H9 (cell line): Measurements from ENCODE around the gene PPP1R26. TPM values are rescaled to one million over a fixed set of nuclear protein-coding genes. Genes with fewer than 3 reads are reported as not detected.

Source experiments
- DNase-seq: peaks from one replicate; pipeline ENCODE4 v3.0.0-alpha.2; 2017
- H2AFZ ChIP-seq: one replicate; pipeline ENCODE4 v1.6.1; 2013; ENCODE audit warnings: mild to moderate bottlenecking, low read length, control low read depth, moderate library complexity
- H2AK5ac ChIP-seq: 2 replicates; pipeline ENCODE4 v1.6.1; 2013; ENCODE audit warnings: low read length, control low read depth, mixed read lengths; ENCODE audit not compliant: insufficient read length
- H2BK120ac ChIP-seq: one replicate; pipeline ENCODE4 v1.6.1; 2013; ENCODE audit warnings: low read depth, mild to moderate bottlenecking, low read length, control low read depth, inconsistent platforms; ENCODE audit not compliant: poor library complexity, severe bottlenecking
- H2BK12ac ChIP-seq: 2 replicates; pipeline ENCODE4 v1.6.1; 2013; ENCODE audit warnings: low read length, control low read depth, mixed read lengths, low read depth; ENCODE audit not compliant: insufficient read length
- H2BK15ac ChIP-seq: 2 replicates; pipeline ENCODE4 v1.6.1; 2013; ENCODE audit warnings: low read depth, low read length, control low read depth
- H2BK20ac ChIP-seq: one replicate; pipeline ENCODE4 v1.6.1; 2013; ENCODE audit warnings: low read depth, mild to moderate bottlenecking, low read length, control low read depth, inconsistent platforms; ENCODE audit not compliant: poor library complexity, severe bottlenecking
- H2BK5ac ChIP-seq: 2 replicates; pipeline ENCODE4 v1.6.1; 2013; ENCODE audit warnings: low read length, control low read depth, mixed read lengths; ENCODE audit not compliant: insufficient read length
- H3K14ac ChIP-seq: 2 replicates; pipeline ENCODE4 v1.6.1; 2013; ENCODE audit warnings: low read length, control low read depth; ENCODE audit not compliant: insufficient read depth
- H3K18ac ChIP-seq: 2 replicates; pipeline ENCODE4 v1.6.1; 2013; ENCODE audit warnings: low read depth, mild to moderate bottlenecking, mixed read lengths, low read length, control low read depth; ENCODE audit not compliant: insufficient read length
- H3K23ac ChIP-seq: 2 replicates; pipeline ENCODE4 v1.6.1; 2013; ENCODE audit warnings: low read length, control low read depth, mixed read lengths, low read depth; ENCODE audit not compliant: insufficient read length
- H3K23me2 ChIP-seq: 2 replicates; pipeline ENCODE4 v1.6.1; 2013; ENCODE audit warnings: low read depth, mild to moderate bottlenecking, mixed read lengths, low read length, control low read depth; ENCODE audit not compliant: insufficient read length, poor library complexity, severe bottlenecking
- H3K27ac ChIP-seq: 2 replicates; pipeline ENCODE4 v1.5.1; 2013; ENCODE audit warnings: low read length, control low read depth, mixed read lengths, low read depth; ENCODE audit not compliant: insufficient read length
- H3K27me3 ChIP-seq: 2 replicates; pipeline ENCODE4 v1.6.1; 2013; ENCODE audit warnings: low read length, control low read depth, inconsistent platforms; ENCODE audit not compliant: insufficient read depth
- H3K4ac ChIP-seq: 2 replicates; pipeline ENCODE4 v1.6.1; 2013; ENCODE audit warnings: low read depth, mild to moderate bottlenecking, control low read depth, inconsistent platforms, low read length, moderate library complexity
- H3K4me1 ChIP-seq: 2 replicates; pipeline ENCODE4 v1.6.1; 2013; ENCODE audit warnings: low read length, control low read depth, inconsistent platforms; ENCODE audit not compliant: insufficient read depth
- H3K4me2 ChIP-seq: 2 replicates; pipeline ENCODE4 v1.6.1; 2013; ENCODE audit warnings: low read length, control low read depth, mixed read lengths; ENCODE audit not compliant: insufficient read length, insufficient read depth
- H3K56ac ChIP-seq: 2 replicates; pipeline ENCODE4 v1.6.1; 2013; ENCODE audit warnings: low read depth, mild to moderate bottlenecking, mixed read lengths, low read length, control low read depth; ENCODE audit not compliant: insufficient read length
- H3K79me1 ChIP-seq: 2 replicates; pipeline ENCODE4 v1.6.1; 2013; ENCODE audit warnings: low read depth, mild to moderate bottlenecking, moderate library complexity, low read length, control low read depth, inconsistent platforms; ENCODE audit not compliant: insufficient read depth, poor library complexity, severe bottlenecking
- H3K79me2 ChIP-seq: 2 replicates; pipeline ENCODE4 v1.6.1; 2013; ENCODE audit warnings: low read length, control low read depth, inconsistent platforms; ENCODE audit not compliant: insufficient read depth
- H3K9ac ChIP-seq: 2 replicates; pipeline ENCODE4 v1.6.1; 2013; ENCODE audit warnings: low read length, control low read depth, mixed read lengths; ENCODE audit not compliant: insufficient read length; ENCODE audit errors: extremely low read depth
- H3K9me3 ChIP-seq: one replicate; pipeline ENCODE4 v1.6.1; 2013; ENCODE audit warnings: low read depth, low read length, inconsistent platforms; ENCODE audit not compliant: control insufficient read depth
- H3T11ph ChIP-seq: one replicate; pipeline ENCODE4 v1.6.1; 2013; ENCODE audit warnings: mild to moderate bottlenecking, low read length, control low read depth, inconsistent platforms
- H4K20me1 ChIP-seq: one replicate; pipeline ENCODE4 v1.6.1; 2013; ENCODE audit not compliant: control insufficient read depth, insufficient read length, insufficient read depth
- H4K5ac ChIP-seq: 2 replicates; pipeline ENCODE4 v1.6.1; 2013; ENCODE audit warnings: low read depth, mild to moderate bottlenecking, mixed read lengths, low read length, control low read depth; ENCODE audit not compliant: insufficient read length
- H4K8ac ChIP-seq: replicated peaks from 2 replicates; pipeline ENCODE4 v1.6.1; 2013; ENCODE audit warnings: low read length, control low read depth, mixed read lengths, low read depth; ENCODE audit not compliant: insufficient read length
- H4K91ac ChIP-seq: 2 replicates; pipeline ENCODE4 v1.6.1; 2013; ENCODE audit warnings: low read depth, mild to moderate bottlenecking, moderate library complexity, mixed read lengths, low read length, control low read depth; ENCODE audit not compliant: insufficient read length
- H3K27ac Mint-ChIP-seq, 3 experiments: 2 replicates in 2 of 3; 3 replicates in 1 of 3; pipeline ENCODE4 v1.8.0; 2020 to 2021; ENCODE audit warnings: mixed read lengths in 3 of 3, mild to moderate bottlenecking in 1 of 3, moderate library complexity in 1 of 3
- H3K27me3 Mint-ChIP-seq: 2 replicates; pipeline ENCODE4 v1.8.0; 2021; ENCODE audit warnings: low read depth, mild to moderate bottlenecking, moderate library complexity, mixed read lengths
- H3K36me3 Mint-ChIP-seq, 3 experiments: 2 replicates in 2 of 3; 3 replicates in 1 of 3; pipeline ENCODE4 v1.8.0; 2020 to 2021; ENCODE audit warnings: low read depth in 3 of 3, mixed read lengths in 3 of 3; ENCODE audit not compliant: insufficient read depth in 1 of 3
- H3K4me1 Mint-ChIP-seq, 2 experiments: 2 replicates each; pipeline ENCODE4 v1.8.0; 2020; ENCODE audit warnings: mixed read lengths in 2 of 2
- H3K4me3 Mint-ChIP-seq, 2 experiments: 2 replicates in 1 of 2; 3 replicates in 1 of 2; pipeline ENCODE4 v1.8.0; 2020 to 2021; ENCODE audit warnings: mild to moderate bottlenecking in 2 of 2, mixed read lengths in 2 of 2, moderate library complexity in 1 of 2
- H3K9me3 Mint-ChIP-seq, 2 experiments: 2 replicates in 1 of 2; 3 replicates in 1 of 2; pipeline ENCODE4 v1.8.0; 2020; ENCODE audit warnings: mild to moderate bottlenecking in 2 of 2, mixed read lengths in 2 of 2, moderate library complexity in 1 of 2
- WGBS: extraction: QIAGEN DNeasy Blood & Tissue Kit; methylation state at CpG from one replicate; pipeline ENCODE4 v1.1.7; 2013; ENCODE audit warnings: missing lambda C conversion rate, low lambda C conversion rate, mixed read lengths; ENCODE audit not compliant: insufficient read length; ENCODE audit errors: extremely low coverage; 5-methylcytosine and 5-hydroxymethylcytosine counted together
- total RNA-seq: library from RNA; stranded (reverse); gene quantifications from 2 replicates; pipeline ENCODE4 v1.2.1, GENCODE V29; 2021
- TF ChIP-seq, protein P1 (sequence below): fragments of 200-600 bp; sonication (generic); conservative IDR thresholded peaks from 3 replicates; pipeline ENCODE4 v1.8.0; 2021; ENCODE audit warnings: antibody characterized with exemption, mild to moderate bottlenecking

The PPP1R26 gene
- total RNA-seq, 1 experiment from 2014 or later: 38.0 TPM

GRCh38 chr9:135480940-135481310 lies 1.3 kb downstream of the PPP1R26 start:
- Histone ChIP-seq H2AFZ (no peak overlapping the region), H3K56ac (no peak overlapping the region), H2BK5ac (no peak overlapping the region), H3K23me2 (peaks cover 6% of the 10 kb centered on the region), H3K14ac (no peak overlapping the region), H3K18ac (no peak overlapping the region), H2AK5ac (no peak overlapping the region), H2BK120ac (no peak overlapping the region), H3K4ac (no peak overlapping the region), H3K4me1 (no peaks in the 10 kb centered on the region; the same call in 1 of the 2 replicates), H4K5ac (no peak overlapping the region), H2BK20ac (no peak overlapping the region), H3K23ac (no peak overlapping the region), H3K4me2 (peak overlapping the region; percentile 90), H3T11ph (no peak overlapping the region), H4K20me1 (no peaks in the 10 kb centered on the region), H3K9ac (peak overlapping the region; percentile 31), H2BK15ac (no peak overlapping the region), H3K27ac (no peak overlapping the region), H4K91ac (no peak overlapping the region), H3K27me3 (no peaks in the 10 kb centered on the region), H3K79me2 (no peaks in the 10 kb centered on the region; the same call in 1 of the 2 replicates), H3K79me1 (peaks cover 3% of the 10 kb centered on the region), H3K9me3 (no peaks in the 10 kb centered on the region), H2BK12ac (no peak overlapping the region), H4K8ac (no peak overlapping the region)
- Mint-ChIP-seq H3K27me3 (no peaks in the 10 kb centered on the region; the same call in 1 of the 2 replicates), H3K9me3 (no peaks in the 10 kb centered on the region), H3K27ac (no peak overlapping the region), H3K36me3 (peaks cover 11 to 39% (median 34%) of the 10 kb centered on the region in 3 experiments), H3K4me3 (peak overlapping the region; percentile 70 to 80), H3K4me1 (peaks cover 5 to 10% of the 10 kb centered on the region in 2 experiments; a peak in 3 of 4 replicates)
- no CpG with 5 or more reads among the region's 11 CpGs for WGBS
- no peak for DNase-seq
- TF ChIP-seq, protein P1, sequence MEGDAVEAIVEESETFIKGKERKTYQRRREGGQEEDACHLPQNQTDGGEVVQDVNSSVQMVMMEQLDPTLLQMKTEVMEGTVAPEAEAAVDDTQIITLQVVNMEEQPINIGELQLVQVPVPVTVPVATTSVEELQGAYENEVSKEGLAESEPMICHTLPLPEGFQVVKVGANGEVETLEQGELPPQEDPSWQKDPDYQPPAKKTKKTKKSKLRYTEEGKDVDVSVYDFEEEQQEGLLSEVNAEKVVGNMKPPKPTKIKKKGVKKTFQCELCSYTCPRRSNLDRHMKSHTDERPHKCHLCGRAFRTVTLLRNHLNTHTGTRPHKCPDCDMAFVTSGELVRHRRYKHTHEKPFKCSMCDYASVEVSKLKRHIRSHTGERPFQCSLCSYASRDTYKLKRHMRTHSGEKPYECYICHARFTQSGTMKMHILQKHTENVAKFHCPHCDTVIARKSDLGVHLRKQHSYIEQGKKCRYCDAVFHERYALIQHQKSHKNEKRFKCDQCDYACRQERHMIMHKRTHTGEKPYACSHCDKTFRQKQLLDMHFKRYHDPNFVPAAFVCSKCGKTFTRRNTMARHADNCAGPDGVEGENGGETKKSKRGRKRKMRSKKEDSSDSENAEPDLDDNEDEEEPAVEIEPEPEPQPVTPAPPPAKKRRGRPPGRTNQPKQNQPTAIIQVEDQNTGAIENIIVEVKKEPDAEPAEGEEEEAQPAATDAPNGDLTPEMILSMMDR: no peak
